Fibroblast of skin of left quadriceps (primary cell): ENCODE results near the gene TOP1.

Experiments used
- DNase-seq, 2 experiments: peaks; one replicate each; pipeline ENCODE4 v3.0.0-alpha.2; 2013; ENCODE audit warnings: low read depth in 2 of 2

TOP1 gene

DNA sequence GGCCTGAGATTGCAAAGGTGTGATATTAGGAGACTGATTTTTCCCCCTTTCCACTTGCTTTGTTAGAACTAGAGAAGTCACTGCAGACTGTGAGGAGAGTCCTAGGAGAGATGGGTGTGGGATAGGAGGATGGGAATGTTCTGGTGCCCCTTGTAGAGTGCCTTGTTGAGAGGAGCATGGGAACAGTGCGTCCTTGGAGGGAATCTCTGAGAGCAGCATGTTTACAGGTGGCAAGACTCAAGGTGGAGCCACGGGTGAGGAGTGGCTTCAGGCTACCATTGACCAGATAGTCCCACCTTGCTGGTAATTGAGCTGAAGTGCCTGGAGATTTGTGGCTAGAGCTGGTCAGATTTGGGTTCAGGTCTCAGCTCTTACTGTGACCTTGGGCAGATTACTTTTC is 114.7 kb downstream of the TOP1 start:
- DNase-seq, result no peak

DNA sequence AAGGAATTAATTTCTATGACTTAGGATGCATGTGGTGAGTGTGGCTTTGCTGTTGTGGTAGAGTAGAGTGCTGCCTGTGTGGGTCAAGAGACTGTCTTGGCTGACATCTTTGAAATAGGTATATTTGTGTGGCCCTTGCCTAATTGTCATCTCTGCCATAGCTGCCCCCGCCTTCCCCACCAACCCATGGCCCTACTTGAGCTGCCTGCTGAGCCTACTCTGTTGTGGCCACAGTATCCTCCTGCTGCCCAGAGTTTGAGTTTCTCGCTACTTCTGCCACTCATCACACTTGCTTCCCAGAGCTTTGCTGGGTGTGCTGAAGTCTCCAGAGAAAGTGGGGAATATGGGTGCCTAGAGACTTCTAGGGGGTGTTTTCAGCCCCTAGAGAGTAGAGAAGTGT is 116.7 kb downstream of the TOP1 start:
- no peak for DNase-seq

- DNase-seq, result no peak
Observed at GRCh38 chr20:41145821-41146620, 117.4 kb downstream of the TOP1 start.

DNA sequence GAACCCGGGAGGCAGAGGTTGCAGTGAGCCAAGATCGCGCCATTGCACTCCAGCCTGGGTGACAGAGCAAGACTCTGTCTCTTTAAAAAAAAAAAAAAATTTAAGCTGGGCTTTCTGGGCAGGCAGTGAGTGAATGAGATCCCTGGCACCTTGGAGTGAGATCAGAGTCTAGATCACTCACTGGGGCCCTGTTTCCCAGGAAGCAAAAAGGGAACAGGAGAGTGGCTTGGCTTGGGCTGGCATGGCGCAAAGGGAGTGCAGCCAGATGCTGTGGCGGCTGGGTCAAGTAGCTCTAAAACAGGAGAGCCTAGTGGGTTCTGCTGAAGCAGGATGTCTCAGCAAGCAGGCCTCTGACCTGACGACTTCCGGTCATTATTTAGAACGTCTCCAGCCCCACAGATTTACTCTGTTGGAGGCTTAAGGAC is 119.2 kb downstream of the TOP1 start:
- no peak for DNase-seq

GRCh38 chr20:41148942-41149341 is 120.3 kb downstream of the TOP1 start:
- DNase-seq, result no peak

GRCh38 chr20:41150664-41151063 is 122.0 kb downstream of the TOP1 start:
- DNase-seq, result no peak

DNA sequence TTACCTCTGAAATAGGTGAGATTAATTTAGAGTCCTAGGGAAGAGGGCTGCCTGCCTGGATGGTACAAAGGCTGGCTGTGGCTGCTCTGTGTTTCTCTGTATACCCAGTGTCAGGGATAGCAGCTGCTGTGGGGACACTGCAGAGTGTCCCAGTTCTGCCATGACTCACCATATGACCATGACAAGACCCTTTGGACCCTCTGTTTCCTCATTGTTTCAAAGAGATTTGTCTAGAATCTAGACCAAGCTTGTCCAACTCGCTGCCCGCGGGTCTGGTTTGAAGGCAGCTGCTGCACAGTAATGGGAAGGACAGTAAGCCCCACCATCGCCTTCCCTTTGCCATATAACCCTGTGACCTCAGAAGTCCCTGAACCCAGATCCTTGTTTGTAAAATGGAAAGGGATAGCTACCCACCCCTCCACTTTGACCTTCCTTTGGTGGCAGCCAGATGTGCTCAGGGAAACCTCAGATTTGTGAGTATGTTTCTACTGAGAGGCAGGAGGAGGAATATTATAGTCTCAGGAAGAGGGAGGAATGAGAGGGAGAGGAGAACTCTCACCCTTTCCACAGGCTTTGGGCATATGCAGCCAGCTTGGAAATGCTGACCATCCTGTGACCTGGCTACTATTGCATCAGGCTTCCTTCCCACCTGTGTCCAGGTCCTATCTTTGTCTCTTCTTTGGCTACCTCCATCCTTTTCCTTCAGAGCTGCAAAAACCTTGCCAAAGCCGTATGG is 122.7 kb downstream of the TOP1 start:
- DNase-seq, result no peak

DNA sequence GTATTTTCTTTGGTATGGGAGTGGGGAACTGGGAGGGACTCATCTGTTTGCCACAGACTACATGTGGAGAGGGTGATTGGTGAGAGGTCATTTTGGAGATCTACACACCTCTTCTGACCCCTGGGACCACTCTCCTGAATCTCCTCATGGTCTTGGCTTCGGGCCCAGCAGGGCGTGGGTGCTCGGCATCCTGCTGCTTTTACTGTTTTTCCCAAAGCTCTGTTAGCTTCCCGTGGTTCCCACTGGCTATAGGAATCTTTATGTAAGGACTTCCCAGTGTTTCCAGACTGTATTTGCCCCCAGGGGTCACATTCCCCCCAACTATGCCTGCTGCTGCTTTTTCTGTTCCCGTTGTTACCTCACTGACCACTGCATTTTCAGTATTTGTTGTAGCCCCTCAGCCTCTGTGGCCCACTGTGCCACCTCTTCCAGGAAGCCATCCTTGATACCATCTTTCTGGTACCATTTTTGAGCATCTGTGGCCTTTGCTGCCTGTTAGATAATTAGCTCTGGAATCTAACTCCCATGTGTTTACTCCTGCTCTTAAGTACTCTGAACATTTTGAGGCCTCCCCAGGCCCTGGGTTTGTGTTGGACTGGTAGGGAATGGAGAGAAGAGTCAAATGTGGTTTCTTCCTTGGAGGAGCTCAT is 123.6 kb downstream of the TOP1 start:
- no peak for DNase-seq

- no peak for DNase-seq
Observed at GRCh38 chr20:41154436-41155176, 126.0 kb downstream of the TOP1 start.

- no peak for DNase-seq
Observed at GRCh38 chr20:41155261-41155660, 126.6 kb downstream of the TOP1 start.

DNA sequence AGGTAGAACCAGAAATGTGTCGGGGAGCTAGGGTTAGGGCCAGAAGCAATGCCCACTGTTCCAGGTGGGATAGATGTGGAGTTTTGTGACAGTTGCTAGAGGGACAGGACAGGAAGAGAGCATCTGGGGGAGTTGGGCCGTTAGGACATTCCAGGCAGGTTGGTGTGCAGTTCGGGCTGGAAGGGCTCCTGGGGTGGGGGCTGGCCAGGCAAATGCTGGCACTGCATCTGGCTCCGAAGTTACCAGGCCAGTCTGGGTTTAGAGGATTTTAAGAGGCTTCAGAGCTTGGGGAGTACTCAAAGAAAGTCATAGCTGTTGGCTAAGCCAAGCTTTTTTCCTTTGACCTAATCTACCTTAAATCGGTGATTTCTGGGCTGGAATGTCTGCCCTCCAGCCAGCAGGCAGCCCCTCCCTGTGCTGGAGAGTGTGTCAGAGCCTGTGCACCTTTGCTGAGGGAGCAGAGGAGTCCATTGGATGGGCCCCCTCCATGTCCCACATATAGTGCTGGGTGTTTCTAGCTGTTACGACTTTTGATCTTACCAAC is 129.5 kb downstream of the TOP1 start:
- no peak for DNase-seq

DNA sequence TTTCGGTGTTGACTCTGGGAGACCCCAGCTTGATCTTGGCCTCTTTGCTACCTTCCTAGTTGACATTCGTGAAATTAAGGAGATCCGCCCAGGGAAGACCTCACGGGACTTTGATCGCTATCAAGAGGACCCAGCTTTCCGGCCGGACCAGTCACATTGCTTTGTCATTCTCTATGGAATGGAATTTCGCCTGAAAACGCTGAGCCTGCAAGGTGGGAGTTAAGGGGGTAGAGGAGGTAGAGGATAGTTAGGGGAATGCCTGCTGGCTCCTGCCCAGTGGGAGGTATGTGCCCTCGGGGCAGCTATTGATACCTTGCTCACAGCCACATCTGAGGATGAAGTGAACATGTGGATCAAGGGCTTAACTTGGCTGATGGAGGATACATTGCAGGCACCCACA is 130.9 kb downstream of the TOP1 start:
- DNase-seq, result no peak

- DNase-seq, result no peak
Observed at GRCh38 chr20:41160686-41161085, 132.1 kb downstream of the TOP1 start.

- DNase-seq, result no peak
Observed at GRCh38 chr20:41161886-41162285, 133.3 kb downstream of the TOP1 start.

GRCh38 chr20:41162396-41162795 is 133.8 kb downstream of the TOP1 start:
- no peak for DNase-seq

- DNase-seq, result no peak
Observed at GRCh38 chr20:41163821-41164220, 135.2 kb downstream of the TOP1 start.

DNA sequence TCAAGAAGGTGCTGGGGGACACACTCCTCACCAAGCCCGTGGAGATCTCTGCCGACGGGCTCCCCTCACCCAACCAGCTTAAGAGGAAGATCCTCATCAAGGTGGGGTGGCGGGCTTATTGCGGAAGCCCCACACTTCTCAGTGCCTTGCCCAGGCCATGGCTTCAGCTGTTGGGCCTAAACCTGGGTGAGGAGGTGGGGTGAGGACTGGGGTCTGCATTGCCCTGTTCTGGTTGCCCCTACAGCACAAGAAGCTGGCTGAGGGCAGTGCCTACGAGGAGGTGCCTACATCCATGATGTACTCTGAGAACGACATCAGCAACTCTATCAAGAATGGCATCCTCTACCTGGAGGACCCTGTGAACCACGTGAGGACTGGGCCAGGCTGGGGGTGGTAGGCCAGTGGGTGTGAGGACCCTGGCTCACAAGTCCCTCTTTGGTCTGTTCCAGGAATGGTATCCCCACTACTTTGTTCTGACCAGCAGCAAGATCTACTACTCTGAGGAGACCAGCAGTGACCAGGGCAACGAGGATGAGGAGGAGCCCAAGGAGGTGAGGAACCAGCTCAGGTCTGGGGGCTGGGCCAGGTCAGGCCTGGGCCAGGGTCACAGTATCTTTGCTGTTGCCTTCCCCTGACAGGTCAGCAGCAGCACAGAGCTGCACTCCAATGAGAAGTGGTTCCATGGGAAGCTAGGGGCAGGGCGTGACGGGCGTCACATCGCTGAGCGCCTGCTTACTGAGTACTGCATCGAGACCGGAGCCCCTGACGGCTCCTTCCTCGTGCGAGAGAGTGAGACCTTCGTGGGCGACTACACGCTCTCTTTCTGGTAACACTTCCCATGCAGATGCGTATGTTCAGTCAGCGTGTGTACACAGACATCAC is 136.6 kb downstream of the TOP1 start:
- no peak for DNase-seq

GRCh38 chr20:41166201-41167117 is 137.8 kb downstream of the TOP1 start:
- DNase-seq, result no peak

GRCh38 chr20:41167118-41167470 is 138.5 kb downstream of the TOP1 start:
- DNase-seq, result no peak
